Activated CD8-positive, alpha-beta memory T cell treated with anti-CD3 and anti-CD28 coated beads for 48 hours (primary cell): ENCODE data around the gene IL4R.
"Not testable (repeated sequence)": the region's sequence is repeated elsewhere in the genome, so short reads cannot be mapped to it uniquely, and the experiment has no call there.

Experiments
- DNase-seq, 3 experiments: peaks; one replicate each; pipeline ENCODE4 v3.0.0-alpha.2; 2020; ENCODE audit warnings: low read depth in 2 of 3, low spot score in 2 of 3

The IL4R gene

GRCh38 chr16:27327586-27327915, 13.8 kb downstream of the IL4R start:
- no peak for DNase-seq

GRCh38 chr16:27328937-27329336, 15.2 kb downstream of the IL4R start:
- DNase-seq, result no peak

GRCh38 chr16:27329376-27330079, 15.8 kb downstream of the IL4R start:
- DNase-seq, result not testable (repeated sequence)

- DNase-seq, result no peak
Measured at GRCh38 chr16:27330542-27330941, 16.8 kb downstream of the IL4R start.

- no peak for DNase-seq
Measured at GRCh38 chr16:27332105-27332504, 18.3 kb downstream of the IL4R start.

GRCh38 chr16:27333104-27333503, 19.3 kb downstream of the IL4R start:
- DNase-seq, result no peak

- DNase-seq, result no peak
Measured at GRCh38 chr16:27333549-27333948, 19.8 kb downstream of the IL4R start.

- no peak for DNase-seq
Measured at GRCh38 chr16:27334192-27334764, 20.5 kb downstream of the IL4R start.

GRCh38 chr16:27334838-27335237, 21.1 kb downstream of the IL4R start:
- DNase-seq, result no peak

GRCh38 chr16:27335349-27336053, 21.7 kb downstream of the IL4R start:
- DNase-seq, result no peak

GRCh38 chr16:27337024-27337423, 23.2 kb downstream of the IL4R start:
- no peak for DNase-seq

- DNase-seq, result no peak
Measured at GRCh38 chr16:27339180-27339579, 25.4 kb downstream of the IL4R start.

- DNase-seq, result no peak
Measured at GRCh38 chr16:27340654-27341053, 26.9 kb downstream of the IL4R start.

- DNase-seq, result no peak
Measured at GRCh38 chr16:27341549-27341948, 27.8 kb downstream of the IL4R start.

- DNase-seq, result no peak
Measured at GRCh38 chr16:27341971-27342370, 28.2 kb downstream of the IL4R start.

- no peak for DNase-seq
Measured at GRCh38 chr16:27344721-27345120, 30.9 kb downstream of the IL4R start.

GRCh38 chr16:27345201-27345600, 31.4 kb downstream of the IL4R start:
- no peak for DNase-seq

GRCh38 chr16:27346819-27347218, 33.0 kb downstream of the IL4R start:
- no peak for DNase-seq

GRCh38 chr16:27347930-27348685, 34.3 kb downstream of the IL4R start:
- DNase-seq, result no peak

- no peak for DNase-seq
Measured at GRCh38 chr16:27349276-27349675, 35.5 kb downstream of the IL4R start.

- DNase-seq, result no peak
Measured at GRCh38 chr16:27350006-27350405, 36.2 kb downstream of the IL4R start.

- no peak for DNase-seq
Measured at GRCh38 chr16:27351989-27352388, 38.2 kb downstream of the IL4R start.
